C4-2B (cell line): Measurements from ENCODE around the gene SAMHD1.

Experiments used
- ZFX ChIP-seq: fragments of 450-650 bp; IDR thresholded peaks from 2 replicates; pipeline ENCODE4 v1.6.1; 2017
- TF ChIP-seq, protein P1 (sequence below): fragments of 450-650 bp; conservative IDR thresholded peaks from 2 replicates; pipeline ENCODE4 v1.5.1; 2017; ENCODE audit warnings: mild to moderate bottlenecking

DNA sequence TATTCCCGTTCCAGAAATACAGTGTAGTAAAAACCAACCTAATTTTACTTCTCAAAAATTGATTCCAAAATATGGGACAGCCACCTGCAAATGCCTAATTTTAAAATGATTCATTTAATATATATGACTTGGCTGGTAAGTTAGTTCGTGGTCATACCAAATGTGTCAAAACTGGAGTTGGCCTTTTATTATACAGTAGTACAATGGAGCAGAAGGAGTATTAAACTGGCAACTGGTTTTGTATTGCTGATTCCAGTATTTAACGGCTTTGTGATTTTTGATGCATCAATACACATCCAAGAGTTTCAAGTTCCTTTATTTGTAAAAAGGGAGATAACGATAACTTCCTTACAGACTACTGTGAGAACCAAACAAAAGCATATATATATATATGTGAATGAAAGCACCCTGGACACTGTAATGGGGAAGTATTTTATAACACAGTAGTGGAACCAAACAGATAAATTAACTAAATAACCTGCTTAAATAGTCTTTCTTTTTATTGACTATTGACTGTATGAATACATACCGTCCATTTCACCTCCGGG, 24.8 kb downstream of the SAMHD1 start:
- TF ChIP-seq, protein P1, sequence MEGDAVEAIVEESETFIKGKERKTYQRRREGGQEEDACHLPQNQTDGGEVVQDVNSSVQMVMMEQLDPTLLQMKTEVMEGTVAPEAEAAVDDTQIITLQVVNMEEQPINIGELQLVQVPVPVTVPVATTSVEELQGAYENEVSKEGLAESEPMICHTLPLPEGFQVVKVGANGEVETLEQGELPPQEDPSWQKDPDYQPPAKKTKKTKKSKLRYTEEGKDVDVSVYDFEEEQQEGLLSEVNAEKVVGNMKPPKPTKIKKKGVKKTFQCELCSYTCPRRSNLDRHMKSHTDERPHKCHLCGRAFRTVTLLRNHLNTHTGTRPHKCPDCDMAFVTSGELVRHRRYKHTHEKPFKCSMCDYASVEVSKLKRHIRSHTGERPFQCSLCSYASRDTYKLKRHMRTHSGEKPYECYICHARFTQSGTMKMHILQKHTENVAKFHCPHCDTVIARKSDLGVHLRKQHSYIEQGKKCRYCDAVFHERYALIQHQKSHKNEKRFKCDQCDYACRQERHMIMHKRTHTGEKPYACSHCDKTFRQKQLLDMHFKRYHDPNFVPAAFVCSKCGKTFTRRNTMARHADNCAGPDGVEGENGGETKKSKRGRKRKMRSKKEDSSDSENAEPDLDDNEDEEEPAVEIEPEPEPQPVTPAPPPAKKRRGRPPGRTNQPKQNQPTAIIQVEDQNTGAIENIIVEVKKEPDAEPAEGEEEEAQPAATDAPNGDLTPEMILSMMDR, result no peak
- no peak for TF ChIP-seq ZFX
